SH-SY5Y (cell line): Measurements from ENCODE around the gene PTPRD.

ENCODE experiments used
- GATA2 ChIP-seq: IDR thresholded peaks from 2 replicates; pipeline ENCODE4 v1.6.1; 2011; ENCODE audit warnings: mild to moderate bottlenecking, low read depth, low read length
- GATA3 ChIP-seq: IDR thresholded peaks from 2 replicates; pipeline ENCODE4 v1.6.1; 2011; ENCODE audit warnings: low read depth, mild to moderate bottlenecking, low read length, moderate library complexity

DNA sequence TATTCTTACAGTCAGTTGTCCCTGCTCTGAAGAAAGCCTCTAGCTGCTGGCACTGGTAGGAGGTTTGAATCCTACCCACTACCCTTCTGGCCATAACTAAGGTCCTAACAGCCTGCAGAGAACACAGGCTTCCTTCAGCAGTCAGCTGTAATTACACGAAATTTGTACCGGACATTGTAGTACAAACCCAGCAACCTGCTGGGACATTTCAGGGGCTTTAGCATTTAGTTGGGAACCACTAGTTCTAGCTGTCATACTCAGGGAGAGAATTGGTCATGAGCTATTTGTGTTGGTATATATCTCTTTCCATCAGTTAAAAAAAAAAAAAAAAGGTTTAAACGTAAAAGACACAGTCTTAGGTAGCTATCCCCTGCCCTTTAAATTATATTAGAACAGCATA is 1743.0 kb downstream of the PTPRD start:
- TF ChIP-seq GATA2 (no peak), GATA3 (no peak)
